A673 (cell line): ENCODE measurements around the gene SIRT6.
"Not testable (repeated sequence)": the region's sequence is repeated elsewhere in the genome, so short reads cannot be mapped to it uniquely, and the experiment has no call there.

Experiments used
- EZH2 ChIP-seq: fragments of 200-600 bp; sonication (generic); IDR thresholded peaks from 2 replicates; pipeline ENCODE4 v1.6.1; 2017; ENCODE audit warnings: borderline replicate concordance, low read depth, mild to moderate bottlenecking, mixed read lengths, antibody characterized with exemption, low read length; ENCODE audit not compliant: poor library complexity, severe bottlenecking
- TF ChIP-seq, protein P1 (sequence below): fragments of 300-800, 200-600 bp; sonication (generic); conservative IDR thresholded peaks from 2 replicates; pipeline ENCODE4 v1.5.1; 2017; ENCODE audit warnings: low read depth, mild to moderate bottlenecking, antibody characterized with exemption, low read length, moderate library complexity, mixed read lengths

DNA sequence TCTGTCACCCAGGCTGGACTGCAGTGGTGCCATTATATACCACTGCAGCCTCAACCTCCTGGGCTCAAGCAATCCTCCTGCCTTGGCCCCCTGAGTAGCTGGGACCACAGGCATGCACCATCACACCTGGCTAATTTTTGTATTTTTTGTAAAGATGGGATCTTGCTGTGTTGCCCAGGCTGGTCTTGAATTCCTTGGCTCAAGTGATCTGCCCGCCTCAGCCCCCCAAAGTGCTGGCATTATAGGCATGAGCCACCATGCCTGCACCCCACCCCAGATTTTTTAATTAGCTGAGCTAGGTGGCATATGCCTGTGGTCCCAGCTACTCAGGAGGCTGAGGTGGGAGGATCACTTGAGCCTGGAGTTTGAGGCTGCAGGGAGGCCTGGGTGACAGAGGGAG, 39.4 kb downstream of the SIRT6 start:
- TF ChIP-seq, protein P1, sequence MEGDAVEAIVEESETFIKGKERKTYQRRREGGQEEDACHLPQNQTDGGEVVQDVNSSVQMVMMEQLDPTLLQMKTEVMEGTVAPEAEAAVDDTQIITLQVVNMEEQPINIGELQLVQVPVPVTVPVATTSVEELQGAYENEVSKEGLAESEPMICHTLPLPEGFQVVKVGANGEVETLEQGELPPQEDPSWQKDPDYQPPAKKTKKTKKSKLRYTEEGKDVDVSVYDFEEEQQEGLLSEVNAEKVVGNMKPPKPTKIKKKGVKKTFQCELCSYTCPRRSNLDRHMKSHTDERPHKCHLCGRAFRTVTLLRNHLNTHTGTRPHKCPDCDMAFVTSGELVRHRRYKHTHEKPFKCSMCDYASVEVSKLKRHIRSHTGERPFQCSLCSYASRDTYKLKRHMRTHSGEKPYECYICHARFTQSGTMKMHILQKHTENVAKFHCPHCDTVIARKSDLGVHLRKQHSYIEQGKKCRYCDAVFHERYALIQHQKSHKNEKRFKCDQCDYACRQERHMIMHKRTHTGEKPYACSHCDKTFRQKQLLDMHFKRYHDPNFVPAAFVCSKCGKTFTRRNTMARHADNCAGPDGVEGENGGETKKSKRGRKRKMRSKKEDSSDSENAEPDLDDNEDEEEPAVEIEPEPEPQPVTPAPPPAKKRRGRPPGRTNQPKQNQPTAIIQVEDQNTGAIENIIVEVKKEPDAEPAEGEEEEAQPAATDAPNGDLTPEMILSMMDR, result not testable (repeated sequence)
- not testable (repeated sequence) for TF ChIP-seq EZH2
